ENCODE measurements around the gene MTFR1L.

DNA sequence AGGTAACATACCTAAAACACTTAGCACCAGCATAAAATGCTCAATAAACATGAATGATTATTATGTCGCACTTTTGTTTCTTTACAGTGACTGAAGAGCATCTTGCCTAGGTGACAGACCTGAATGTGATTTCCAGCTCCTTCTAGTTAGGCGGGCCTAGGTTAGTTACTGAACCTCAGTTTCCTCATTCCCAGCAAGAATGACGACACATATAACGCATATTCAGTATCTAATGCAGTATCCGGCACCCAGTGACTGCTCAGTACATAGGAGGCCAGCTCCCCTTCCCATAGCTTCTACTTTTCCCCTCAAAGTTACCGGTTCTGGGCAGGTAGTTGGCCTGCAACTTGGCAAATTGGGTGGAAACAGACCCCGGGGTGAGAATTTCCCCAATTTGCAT is 38.7 kb downstream of the MTFR1L start:
- TF ChIP-seq GATA3 (IDR thresholded peaks at IDR 0.05; ENCODE audit: low read depth, low read length) (no peak), GATA2 (IDR thresholded peaks at IDR 0.05; ENCODE audit: low read depth, low read length) (no peak)

All from SH-SY5Y (cell line).